H9 (cell line): Measurements from ENCODE around the gene GVQW3. TPM values are rescaled to one million over a fixed set of nuclear protein-coding genes. Genes with fewer than 3 reads are reported as not detected.

Experiments
- DNase-seq: peaks from one replicate; pipeline ENCODE4 v3.0.0-alpha.2; 2017
- H2AFZ ChIP-seq: one replicate; pipeline ENCODE4 v1.6.1; 2013; ENCODE audit warnings: mild to moderate bottlenecking, low read length, control low read depth, moderate library complexity
- H2AK5ac ChIP-seq: 2 replicates; pipeline ENCODE4 v1.6.1; 2013; ENCODE audit warnings: low read length, control low read depth, mixed read lengths; ENCODE audit not compliant: insufficient read length
- H2BK120ac ChIP-seq: one replicate; pipeline ENCODE4 v1.6.1; 2013; ENCODE audit warnings: low read depth, mild to moderate bottlenecking, low read length, control low read depth, inconsistent platforms; ENCODE audit not compliant: poor library complexity, severe bottlenecking
- H2BK12ac ChIP-seq: 2 replicates; pipeline ENCODE4 v1.6.1; 2013; ENCODE audit warnings: low read length, control low read depth, mixed read lengths, low read depth; ENCODE audit not compliant: insufficient read length
- H2BK15ac ChIP-seq: 2 replicates; pipeline ENCODE4 v1.6.1; 2013; ENCODE audit warnings: low read depth, low read length, control low read depth
- H2BK20ac ChIP-seq: one replicate; pipeline ENCODE4 v1.6.1; 2013; ENCODE audit warnings: low read depth, mild to moderate bottlenecking, low read length, control low read depth, inconsistent platforms; ENCODE audit not compliant: poor library complexity, severe bottlenecking
- H2BK5ac ChIP-seq: 2 replicates; pipeline ENCODE4 v1.6.1; 2013; ENCODE audit warnings: low read length, control low read depth, mixed read lengths; ENCODE audit not compliant: insufficient read length
- H3K14ac ChIP-seq: 2 replicates; pipeline ENCODE4 v1.6.1; 2013; ENCODE audit warnings: low read length, control low read depth; ENCODE audit not compliant: insufficient read depth
- H3K18ac ChIP-seq: 2 replicates; pipeline ENCODE4 v1.6.1; 2013; ENCODE audit warnings: low read depth, mild to moderate bottlenecking, mixed read lengths, low read length, control low read depth; ENCODE audit not compliant: insufficient read length
- H3K23ac ChIP-seq: 2 replicates; pipeline ENCODE4 v1.6.1; 2013; ENCODE audit warnings: low read length, control low read depth, mixed read lengths, low read depth; ENCODE audit not compliant: insufficient read length
- H3K23me2 ChIP-seq: 2 replicates; pipeline ENCODE4 v1.6.1; 2013; ENCODE audit warnings: low read depth, mild to moderate bottlenecking, mixed read lengths, low read length, control low read depth; ENCODE audit not compliant: insufficient read length, poor library complexity, severe bottlenecking
- H3K27ac ChIP-seq: 2 replicates; pipeline ENCODE4 v1.5.1; 2013; ENCODE audit warnings: low read length, control low read depth, mixed read lengths, low read depth; ENCODE audit not compliant: insufficient read length
- H3K27me3 ChIP-seq: 2 replicates; pipeline ENCODE4 v1.6.1; 2013; ENCODE audit warnings: low read length, control low read depth, inconsistent platforms; ENCODE audit not compliant: insufficient read depth
- H3K4ac ChIP-seq: 2 replicates; pipeline ENCODE4 v1.6.1; 2013; ENCODE audit warnings: low read depth, mild to moderate bottlenecking, control low read depth, inconsistent platforms, low read length, moderate library complexity
- H3K4me1 ChIP-seq: 2 replicates; pipeline ENCODE4 v1.6.1; 2013; ENCODE audit warnings: low read length, control low read depth, inconsistent platforms; ENCODE audit not compliant: insufficient read depth
- H3K4me2 ChIP-seq: 2 replicates; pipeline ENCODE4 v1.6.1; 2013; ENCODE audit warnings: low read length, control low read depth, mixed read lengths; ENCODE audit not compliant: insufficient read length, insufficient read depth
- H3K56ac ChIP-seq: 2 replicates; pipeline ENCODE4 v1.6.1; 2013; ENCODE audit warnings: low read depth, mild to moderate bottlenecking, mixed read lengths, low read length, control low read depth; ENCODE audit not compliant: insufficient read length
- H3K79me1 ChIP-seq: 2 replicates; pipeline ENCODE4 v1.6.1; 2013; ENCODE audit warnings: low read depth, mild to moderate bottlenecking, moderate library complexity, low read length, control low read depth, inconsistent platforms; ENCODE audit not compliant: insufficient read depth, poor library complexity, severe bottlenecking
- H3K79me2 ChIP-seq: 2 replicates; pipeline ENCODE4 v1.6.1; 2013; ENCODE audit warnings: low read length, control low read depth, inconsistent platforms; ENCODE audit not compliant: insufficient read depth
- H3K9ac ChIP-seq: 2 replicates; pipeline ENCODE4 v1.6.1; 2013; ENCODE audit warnings: low read length, control low read depth, mixed read lengths; ENCODE audit not compliant: insufficient read length; ENCODE audit errors: extremely low read depth
- H3K9me3 ChIP-seq: one replicate; pipeline ENCODE4 v1.6.1; 2013; ENCODE audit warnings: low read depth, low read length, inconsistent platforms; ENCODE audit not compliant: control insufficient read depth
- H3T11ph ChIP-seq: one replicate; pipeline ENCODE4 v1.6.1; 2013; ENCODE audit warnings: mild to moderate bottlenecking, low read length, control low read depth, inconsistent platforms
- H4K20me1 ChIP-seq: one replicate; pipeline ENCODE4 v1.6.1; 2013; ENCODE audit not compliant: control insufficient read depth, insufficient read length, insufficient read depth
- H4K5ac ChIP-seq: 2 replicates; pipeline ENCODE4 v1.6.1; 2013; ENCODE audit warnings: low read depth, mild to moderate bottlenecking, mixed read lengths, low read length, control low read depth; ENCODE audit not compliant: insufficient read length
- H4K8ac ChIP-seq: replicated peaks from 2 replicates; pipeline ENCODE4 v1.6.1; 2013; ENCODE audit warnings: low read length, control low read depth, mixed read lengths, low read depth; ENCODE audit not compliant: insufficient read length
- H4K91ac ChIP-seq: 2 replicates; pipeline ENCODE4 v1.6.1; 2013; ENCODE audit warnings: low read depth, mild to moderate bottlenecking, moderate library complexity, mixed read lengths, low read length, control low read depth; ENCODE audit not compliant: insufficient read length
- H3K27ac Mint-ChIP-seq, 3 experiments: 2 replicates in 2 of 3; 3 replicates in 1 of 3; pipeline ENCODE4 v1.8.0; 2020 to 2021; ENCODE audit warnings: mixed read lengths in 3 of 3, mild to moderate bottlenecking in 1 of 3, moderate library complexity in 1 of 3
- H3K27me3 Mint-ChIP-seq: 2 replicates; pipeline ENCODE4 v1.8.0; 2021; ENCODE audit warnings: low read depth, mild to moderate bottlenecking, moderate library complexity, mixed read lengths
- H3K36me3 Mint-ChIP-seq, 3 experiments: 2 replicates in 2 of 3; 3 replicates in 1 of 3; pipeline ENCODE4 v1.8.0; 2020 to 2021; ENCODE audit warnings: low read depth in 3 of 3, mixed read lengths in 3 of 3; ENCODE audit not compliant: insufficient read depth in 1 of 3
- H3K4me1 Mint-ChIP-seq, 2 experiments: 2 replicates each; pipeline ENCODE4 v1.8.0; 2020; ENCODE audit warnings: mixed read lengths in 2 of 2
- H3K4me3 Mint-ChIP-seq, 2 experiments: 2 replicates in 1 of 2; 3 replicates in 1 of 2; pipeline ENCODE4 v1.8.0; 2020 to 2021; ENCODE audit warnings: mild to moderate bottlenecking in 2 of 2, mixed read lengths in 2 of 2, moderate library complexity in 1 of 2
- H3K9me3 Mint-ChIP-seq, 2 experiments: 2 replicates in 1 of 2; 3 replicates in 1 of 2; pipeline ENCODE4 v1.8.0; 2020; ENCODE audit warnings: mild to moderate bottlenecking in 2 of 2, mixed read lengths in 2 of 2, moderate library complexity in 1 of 2
- WGBS: extraction: QIAGEN DNeasy Blood & Tissue Kit; methylation state at CpG from one replicate; pipeline ENCODE4 v1.1.7; 2013; ENCODE audit warnings: missing lambda C conversion rate, low lambda C conversion rate, mixed read lengths; ENCODE audit not compliant: insufficient read length; ENCODE audit errors: extremely low coverage; 5-methylcytosine and 5-hydroxymethylcytosine counted together
- total RNA-seq: library from RNA; stranded (reverse); gene quantifications from 2 replicates; pipeline ENCODE4 v1.2.1, GENCODE V29; 2021
- TF ChIP-seq, protein P1 (sequence below): fragments of 200-600 bp; sonication (generic); conservative IDR thresholded peaks from 3 replicates; pipeline ENCODE4 v1.8.0; 2021; ENCODE audit warnings: antibody characterized with exemption, mild to moderate bottlenecking

GVQW3 gene
- total RNA-seq, 1 experiment from 2014 or later, result 4.5 TPM

GRCh38 chr11:76408171-76408965, 27.2 kb downstream of the GVQW3 start:
- no peaks in the 10 kb centered on the region for H3K23me2 ChIP-seq
- no peak overlapping the region for H3K27ac ChIP-seq
- WGBS, result no CpG with 5 or more reads among the region's 7 CpGs

More at GRCh38 chr11:76408171-76408965, 27.2 kb downstream of the GVQW3 start:
- Mint-ChIP-seq H3K4me3 (no peak overlapping the region), H3K27me3 (0 out of 2 replicates have a peak, but pooled peaks cover 1% of the 10 kb centered on the region), H3K9me3 (no peaks in the 10 kb centered on the region), H3K36me3 (no peaks in the 10 kb centered on the region), H3K4me1 (peaks cover 5% of the 10 kb centered on the region in 2 experiments), H3K27ac (0 out of 7 replicates have a peak overlapping the region, but pooled peaks of 1 of the 3 experiments have one; percentile 5)
- Histone ChIP-seq H3K9ac (no peak overlapping the region), H2AFZ (no peak overlapping the region), H3K4me1 (no peaks in the 10 kb centered on the region; the same call in 1 of the 2 replicates), H3K79me2 (0 out of 2 replicates have a peak, but pooled peaks cover 2% of the 10 kb centered on the region), H2AK5ac (no peak overlapping the region), H3K27me3 (no peaks in the 10 kb centered on the region), H2BK12ac (no peak overlapping the region), H3K18ac (no peak overlapping the region), H3K4me2 (no peak overlapping the region), H3K23ac (no peak overlapping the region), H4K91ac (no peak overlapping the region), H3K79me1 (no peaks in the 10 kb centered on the region), H2BK20ac (no peak overlapping the region), H3K14ac (no peak overlapping the region), H3T11ph (no peak overlapping the region), H3K9me3 (no peaks in the 10 kb centered on the region), H4K20me1 (no peaks in the 10 kb centered on the region), H4K5ac (no peak overlapping the region), H3K56ac (no peak overlapping the region), H2BK15ac (no peak overlapping the region), H3K4ac (no peak overlapping the region), H4K8ac (no peak overlapping the region), H2BK5ac (no peak overlapping the region), H2BK120ac (no peak overlapping the region)
- no peak for DNase-seq
- TF ChIP-seq, protein P1, sequence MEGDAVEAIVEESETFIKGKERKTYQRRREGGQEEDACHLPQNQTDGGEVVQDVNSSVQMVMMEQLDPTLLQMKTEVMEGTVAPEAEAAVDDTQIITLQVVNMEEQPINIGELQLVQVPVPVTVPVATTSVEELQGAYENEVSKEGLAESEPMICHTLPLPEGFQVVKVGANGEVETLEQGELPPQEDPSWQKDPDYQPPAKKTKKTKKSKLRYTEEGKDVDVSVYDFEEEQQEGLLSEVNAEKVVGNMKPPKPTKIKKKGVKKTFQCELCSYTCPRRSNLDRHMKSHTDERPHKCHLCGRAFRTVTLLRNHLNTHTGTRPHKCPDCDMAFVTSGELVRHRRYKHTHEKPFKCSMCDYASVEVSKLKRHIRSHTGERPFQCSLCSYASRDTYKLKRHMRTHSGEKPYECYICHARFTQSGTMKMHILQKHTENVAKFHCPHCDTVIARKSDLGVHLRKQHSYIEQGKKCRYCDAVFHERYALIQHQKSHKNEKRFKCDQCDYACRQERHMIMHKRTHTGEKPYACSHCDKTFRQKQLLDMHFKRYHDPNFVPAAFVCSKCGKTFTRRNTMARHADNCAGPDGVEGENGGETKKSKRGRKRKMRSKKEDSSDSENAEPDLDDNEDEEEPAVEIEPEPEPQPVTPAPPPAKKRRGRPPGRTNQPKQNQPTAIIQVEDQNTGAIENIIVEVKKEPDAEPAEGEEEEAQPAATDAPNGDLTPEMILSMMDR, result no peak
